Measurements from ENCODE around the gene TUBA4A. TPM values are rescaled to one million over a fixed set of nuclear protein-coding genes. Genes with fewer than 3 reads are reported as not detected.

The TUBA4A gene
- total and polyA plus RNA-seq, 9 of the 15 experiments (the other 6 are each of a cell fraction or from before 2014, with no cell fraction given): 25.1 to 174 (median 42.4) TPM

- intact Hi-C loops (cut with micrococcal nuclease) (loop anchor here (2.0 to 5.0 kb wide), 2 partner anchors 25 to 319 kb away; partner anchors contain the start of genes STK11IP, TUBA4A and TUBA4B), in situ Hi-C loops (cut with MboI) (no loop called here)
- no peaks in the 10 kb centered on the region for H3K27me3 ChIP-seq (ENCODE audit: control insufficient read depth in 2 of 2, insufficient read depth in 2 of 2, low read length in 2 of 2)
- H3K4me1 ChIP-seq (replicated peaks in 1 of 2; ENCODE audit: control insufficient read depth in 2 of 2, insufficient read depth in 2 of 2, low read length in 2 of 2): peaks cover 42 to 54% of the 10 kb centered on the region in 2 experiments
- no peaks in the 10 kb centered on the region for H3K79me2 ChIP-seq (ENCODE audit: control insufficient read depth, insufficient read depth, low read length)
- H3K36me3 ChIP-seq (ENCODE audit: control insufficient read depth, insufficient read depth, low read length): no peaks in the 10 kb centered on the region
- H3K4me2 ChIP-seq (ENCODE audit: insufficient read depth, low read length): peak overlapping the region; percentile 74
- FAIRE-seq (peak; percentile 82), ATAC-seq (peak; percentile 26), DNase-seq (ENCODE audit: extremely low read depth in 1 of 4, low spot score in 3 of 4) (peak; percentile 61 to 81 (median 64))
- H2AFZ ChIP-seq (ENCODE audit: low read depth, low read length): peak overlapping the region; percentile 96
- peak overlapping the region; percentile 87 for H3K27ac ChIP-seq (ENCODE audit: extremely low read depth, low read depth, low read length)
- BruUV-seq (replicated peaks): no TSS peak
- H4K20me1 ChIP-seq (replicated peaks; ENCODE audit: control insufficient read depth, insufficient read depth, low read length): no peaks in the 10 kb centered on the region
- peaks cover 5% of the 10 kb centered on the region for H3K9me1 ChIP-seq (ENCODE audit: control insufficient read depth, insufficient read depth, low read length)
- peak overlapping the region; percentile 80 to 84 for H3K9ac ChIP-seq (ENCODE audit: insufficient read depth in 1 of 2, low read depth in 2 of 2, low read length in 2 of 2)
- 24% methylated on average over 19 of the region's 25 CpGs for WGBS (ENCODE audit: insufficient coverage, low coverage, missing lambda C conversion rate)
- POLR2A ChIA-PET: interaction anchor here (0.7 to 1.6 kb wide), 7 partner anchors 15 to 144 kb away, joined by 3 to 8 read pairs (median 5); partner anchors contain the start of genes CNPPD1, TUBA4A and TUBA4B
- no peaks in the 10 kb centered on the region for H3K9me3 ChIP-seq (replicated peaks; ENCODE audit: control insufficient read depth, insufficient read depth, low read depth, low read length)
- CTCF ChIA-PET (ENCODE audit: low intra/inter-chr PET ratio): interaction anchor here (4.3 kb wide), 1 partner anchor 17 kb away, joined by 28 read pairs; no protein-coding TSS in a partner anchor
- peak overlapping the region; percentile 32 for H3K4me3 ChIP-seq
- TF ChIP-seq MBD2 (IDR thresholded peaks at IDR 0.05; ENCODE audit: borderline replicate concordance, low read depth): no peak
- no peak for TF ChIP-seq KAT8 (IDR thresholded peaks at IDR 0.05; ENCODE audit: low read depth)
- no peak for TF ChIP-seq BRCA1 (IDR thresholded peaks at IDR 0.05)
- no peak for TF ChIP-seq BRCA1 (CRISPR knock-in tag; IDR thresholded peaks at IDR 0.05)
- no peak for TF ChIP-seq CCAR2 (IDR thresholded peaks at IDR 0.05; ENCODE audit: low read depth, low read length)
- TF ChIP-seq, protein P1, sequence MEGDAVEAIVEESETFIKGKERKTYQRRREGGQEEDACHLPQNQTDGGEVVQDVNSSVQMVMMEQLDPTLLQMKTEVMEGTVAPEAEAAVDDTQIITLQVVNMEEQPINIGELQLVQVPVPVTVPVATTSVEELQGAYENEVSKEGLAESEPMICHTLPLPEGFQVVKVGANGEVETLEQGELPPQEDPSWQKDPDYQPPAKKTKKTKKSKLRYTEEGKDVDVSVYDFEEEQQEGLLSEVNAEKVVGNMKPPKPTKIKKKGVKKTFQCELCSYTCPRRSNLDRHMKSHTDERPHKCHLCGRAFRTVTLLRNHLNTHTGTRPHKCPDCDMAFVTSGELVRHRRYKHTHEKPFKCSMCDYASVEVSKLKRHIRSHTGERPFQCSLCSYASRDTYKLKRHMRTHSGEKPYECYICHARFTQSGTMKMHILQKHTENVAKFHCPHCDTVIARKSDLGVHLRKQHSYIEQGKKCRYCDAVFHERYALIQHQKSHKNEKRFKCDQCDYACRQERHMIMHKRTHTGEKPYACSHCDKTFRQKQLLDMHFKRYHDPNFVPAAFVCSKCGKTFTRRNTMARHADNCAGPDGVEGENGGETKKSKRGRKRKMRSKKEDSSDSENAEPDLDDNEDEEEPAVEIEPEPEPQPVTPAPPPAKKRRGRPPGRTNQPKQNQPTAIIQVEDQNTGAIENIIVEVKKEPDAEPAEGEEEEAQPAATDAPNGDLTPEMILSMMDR (IDR thresholded peaks at IDR 0.05 in 2 of 3, conservative IDR thresholded peaks at IDR 0.05 in 1 of 3; ENCODE audit: insufficient read depth in 2 of 3, low read depth in 1 of 3, low read length in 3 of 3): peak; percentile 84 to 95 (median 87)
- TF ChIP-seq MAFF (IDR thresholded peaks at IDR 0.05; ENCODE audit: low read length): no peak
- peak; percentile 45; the same call in 1 of the 2 replicates for TF ChIP-seq CTBP1 (IDR thresholded peaks at IDR 0.05; ENCODE audit: borderline replicate concordance)
- TF ChIP-seq ZNF347 (CRISPR knock-in tag; IDR thresholded peaks at IDR 0.05; ENCODE audit: low read depth): no peak
- TF ChIP-seq DDX20 (tag; IDR thresholded peaks at IDR 0.05; ENCODE audit: low read depth): no peak
- TF ChIP-seq ZNF217 (CRISPR knock-in tag; IDR thresholded peaks at IDR 0.05): no peak
- 0 out of 2 replicates have a peak, but pooled peaks have one; percentile 18 for TF ChIP-seq NFRKB (IDR thresholded peaks at IDR 0.05; ENCODE audit: low read depth)
- TF ChIP-seq HNRNPLL (IDR thresholded peaks at IDR 0.05; ENCODE audit: low read depth, low read length, poor library complexity, severe bottlenecking): peak; percentile 91
Observed at GRCh38 chr2:219277703-219278654, 24.3 kb upstream of the TUBA4A start.
